Sciatic nerve (tissue), 2 donors: ENCODE data around the gene PI16. TPM values are rescaled to one million over a fixed set of nuclear protein-coding genes. Genes with fewer than 3 reads are reported as not detected.

Experiments
- ATAC-seq: fragments of 200-7000 bp; cut with Tn5 transposase; one replicate; pipeline ENCODE4 v1.9.1; 2020; ENCODE audit warnings: mild to moderate bottlenecking, moderate library complexity
- DNase-seq: peaks from one replicate; pipeline ENCODE4 v3.0.0-alpha.2; 2020; ENCODE audit warnings: low spot score
- intact Hi-C: fragments of 100-400 bp; cut with DNase I; formaldehyde crosslinking; loops from one replicate; pipeline ENCODE4 v1.14.2; 2022
- total RNA-seq: library from RNA; stranded (reverse); fragmentation: NEBNext Ultra II Directional; extraction: Animal tissue kit (Norgen Biotek cat#: 25700); gene quantifications from one replicate; pipeline ENCODE4 v1.2.1, GENCODE V29; 2021
- donor health status: DM: no; HTN: no; CAD: no.
- donor health status: DM: no; HTN: no; CAD: no.

The PI16 gene
- total RNA-seq, 1 donor from 2014 or later: 91.7 TPM

DNA sequence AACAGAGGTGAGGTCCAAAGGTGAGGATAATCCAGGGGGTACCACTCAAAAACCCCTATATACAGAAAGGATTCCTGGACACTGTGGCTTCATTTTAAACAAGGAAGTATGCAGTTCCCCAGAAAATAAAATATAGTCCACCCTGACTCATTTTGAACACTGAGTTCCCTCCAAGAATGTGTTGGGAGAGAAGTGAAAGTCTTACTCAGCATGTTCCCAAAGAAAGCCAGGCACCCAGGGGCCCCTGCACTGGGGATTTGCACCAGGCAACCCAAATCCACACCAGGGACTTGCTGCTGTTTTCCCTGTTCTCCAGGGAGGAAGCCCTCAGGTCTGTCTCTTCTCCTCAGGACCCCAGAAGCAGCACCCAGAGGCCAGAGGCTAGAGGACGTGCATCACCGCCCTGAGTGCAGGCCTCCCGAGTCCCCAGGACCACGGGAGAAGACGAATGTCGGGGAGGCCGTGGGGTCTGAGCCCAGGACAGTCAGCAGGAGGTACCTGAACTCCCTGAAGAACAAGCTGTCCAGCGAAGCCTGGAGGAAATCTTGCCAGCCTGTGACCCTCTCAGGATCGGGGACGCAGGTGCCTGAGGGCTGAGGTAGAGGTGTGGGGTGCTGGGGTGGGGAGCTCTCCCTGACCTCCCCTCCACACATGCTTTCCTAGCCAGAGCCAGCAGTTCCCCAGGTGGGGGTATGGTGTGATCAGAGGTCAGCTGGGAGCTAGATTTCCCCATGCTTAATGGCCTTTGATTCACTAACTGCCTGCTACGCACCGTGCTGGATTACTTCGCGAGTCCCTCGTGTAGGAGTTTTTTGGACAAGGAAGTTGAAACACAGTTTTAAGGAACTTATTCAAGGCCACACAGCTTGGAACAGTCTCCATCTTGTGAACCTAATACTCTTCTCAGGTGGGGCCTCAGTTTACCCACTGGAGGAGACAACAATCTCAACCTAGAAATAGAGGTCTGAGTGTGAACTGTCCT lies 54.2 kb downstream of the PI16 start:
- intact Hi-C loops: no loop called here
- no peak for DNase-seq
- peak; percentile 54 for ATAC-seq

DNA sequence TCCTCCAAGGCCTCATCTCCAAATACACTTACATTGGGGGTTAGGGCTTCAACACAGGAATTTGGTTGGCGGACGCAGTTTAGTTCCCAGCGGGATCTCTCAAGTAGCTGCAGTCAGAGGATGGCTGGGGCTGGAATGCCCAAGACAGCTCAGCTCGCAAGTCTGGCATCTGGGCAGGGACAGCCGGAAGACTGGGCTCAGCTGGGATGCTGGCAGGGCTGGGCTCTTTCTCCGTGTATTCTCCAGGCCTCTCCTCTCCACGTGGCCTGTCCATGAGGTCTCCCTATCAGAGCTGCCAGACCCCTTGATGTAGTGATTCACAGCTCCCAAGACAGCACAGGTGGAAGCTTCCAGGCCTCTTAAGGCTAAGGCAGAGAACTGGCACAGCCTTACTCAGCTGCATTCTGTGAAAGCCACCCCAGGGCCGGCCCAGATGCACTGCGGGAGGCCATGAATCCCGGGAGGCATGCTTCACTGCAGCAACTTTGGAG lies 55.9 kb downstream of the PI16 start:
- intact Hi-C loops: loop anchor here (2.0 to 10.0 kb wide), 3 partner anchors 70 to 246 kb away; partner anchors contain the start of gene C6orf89
- DNase-seq (no peak), ATAC-seq (no peak)

DNA sequence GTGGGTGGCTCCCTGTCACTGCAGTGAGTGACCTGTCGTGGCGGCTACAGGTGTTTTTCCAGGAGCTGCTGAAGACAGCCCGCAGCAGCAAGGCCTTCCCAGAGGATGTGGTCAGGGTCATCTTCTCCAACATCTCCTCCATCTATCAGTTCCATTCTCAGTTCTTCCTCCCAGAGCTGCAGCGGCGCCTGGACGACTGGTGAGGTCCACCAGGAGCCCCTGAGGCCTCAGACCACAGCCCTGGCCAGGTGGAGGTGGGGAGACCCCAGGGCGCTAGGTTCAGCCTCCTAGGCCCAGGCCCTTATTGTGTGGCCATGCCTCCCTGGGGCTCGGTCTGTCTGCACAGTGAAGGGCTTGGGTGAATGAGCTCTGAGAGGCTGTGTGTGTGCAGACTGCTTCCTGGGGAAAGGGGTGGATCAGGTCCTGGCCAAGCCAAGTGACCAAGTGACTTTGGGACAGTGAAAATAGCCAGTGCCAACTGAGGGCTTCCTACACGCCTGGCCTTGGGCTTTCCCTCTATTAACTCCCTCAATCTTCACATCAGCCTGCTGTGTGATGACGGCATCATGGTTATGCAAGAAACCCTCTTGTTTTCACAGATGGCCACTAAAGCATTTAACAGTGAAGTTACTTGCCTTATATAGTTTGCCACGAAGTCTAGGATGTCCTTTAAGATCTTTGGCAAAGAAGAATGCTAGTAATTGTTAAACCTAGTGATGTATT lies 57.3 kb downstream of the PI16 start:
- intact Hi-C loops: loop anchor here (2.0 to 10.0 kb wide), 3 partner anchors 71 to 247 kb away; partner anchors contain the start of gene C6orf89
- peak; percentile 72 for ATAC-seq
- no peak for DNase-seq

DNA sequence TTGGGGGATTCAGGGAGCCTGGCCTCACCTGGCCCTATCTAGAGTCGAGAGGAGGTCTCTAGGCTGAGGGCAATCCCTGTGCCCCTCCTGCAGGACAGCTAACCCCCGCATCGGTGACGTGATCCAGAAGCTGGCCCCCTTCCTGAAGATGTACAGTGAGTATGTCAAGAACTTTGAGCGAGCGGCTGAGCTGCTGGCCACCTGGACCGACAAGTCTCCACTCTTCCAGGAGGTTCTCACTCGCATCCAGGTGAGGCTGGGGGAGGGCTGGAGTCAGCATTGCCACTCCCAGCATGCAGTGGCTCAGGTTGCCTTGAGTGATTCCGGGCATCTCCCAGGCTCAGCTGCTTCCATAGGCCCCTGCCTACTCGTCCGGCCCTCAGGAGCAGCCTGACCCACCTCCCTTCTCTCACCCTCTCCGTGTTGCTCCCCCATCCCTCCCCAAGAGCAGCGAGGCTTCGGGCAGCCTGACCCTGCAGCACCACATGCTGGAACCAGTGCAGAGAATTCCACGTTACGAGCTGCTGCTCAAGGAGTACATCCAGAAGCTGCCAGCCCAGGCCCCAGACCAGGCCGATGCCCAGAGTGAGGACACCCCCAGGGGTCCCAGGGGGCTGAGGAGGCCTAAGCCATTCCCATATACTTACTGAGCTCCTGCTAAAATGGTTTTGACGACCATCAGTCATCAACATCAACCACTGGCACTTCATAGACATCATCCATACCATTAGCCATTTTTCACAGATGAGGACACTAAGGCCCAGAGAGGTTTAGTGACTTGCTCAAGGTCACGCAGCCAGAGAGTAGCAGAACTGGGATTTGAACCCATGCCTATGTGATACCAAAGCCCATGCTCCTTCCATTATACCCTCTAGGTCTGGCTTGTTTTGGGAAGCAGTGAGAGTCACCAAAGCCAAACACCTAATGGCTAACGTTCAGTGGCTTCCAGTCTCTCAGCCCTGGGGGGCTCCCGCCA lies 59.3 kb downstream of the PI16 start:
- ATAC-seq (no peak), DNase-seq (no peak)
- intact Hi-C loops: loop anchor here (10.0 kb wide), 2 partner anchors 129 to 249 kb away; partner anchors contain the start of gene C6orf89

Other genes with a start within 250 kb of the PI16 start
- 6.9 TPM for gene CPNE5, start 115.3 kb upstream of the PI16 start, total RNA-seq
- gene PPIL1, start 79.9 kb upstream of the PI16 start, total RNA-seq: 12.7 TPM
- 56.6 TPM for gene C6orf89, start 68.8 kb upstream of the PI16 start, total RNA-seq
- 154 TPM for gene MTCH1, start 31.5 kb downstream of the PI16 start, total RNA-seq
- 19.7 TPM for gene FGD2, start 50.9 kb downstream of the PI16 start, total RNA-seq
- 50.9 TPM for gene PIM1, start 215.4 kb downstream of the PI16 start, total RNA-seq